Cardiac fibroblast (primary cell): ENCODE results near the gene CORO6.
A peak's percentile ranks its signal among the peaks of the same experiment; 100 is the strongest.

ENCODE experiments used
- DNase-seq, 2 donors: peaks; one replicate each; pipeline versions ENCODE4 v3.0.0 to v3.0.0-alpha.2; 2010; ENCODE audit warnings: low read depth in 2 of 2
- H3K4me3 ChIP-seq, 2 donors: replicated peaks in 1 of 2; 1 replicate in 1 of 2; 2 replicates in 1 of 2; pipeline ENCODE4 v1.5.1; 2011; ENCODE audit warnings: low read depth in 2 of 2, low read length in 2 of 2, mild to moderate bottlenecking in 2 of 2, moderate library complexity in 1 of 2
- CTCF ChIP-seq: IDR thresholded peaks from one replicate; pipeline ENCODE4 v1.5.1; 2011; ENCODE audit warnings: low read depth, mild to moderate bottlenecking, low read length, inconsistent platforms

CORO6 gene

GRCh38 chr17:29625037-29625750 lies 2.5 kb upstream of the CORO6 start:
- H3K4me3 ChIP-seq, result no peak overlapping the region
- DNase-seq, result peak; percentile 54 to 58
- no peak for TF ChIP-seq CTCF

GRCh38 chr17:29624586-29624985 lies 1.9 kb upstream of the CORO6 start:
- no peak for TF ChIP-seq CTCF
- DNase-seq, result no peak

GRCh38 chr17:29623283-29623647 lies 553 bp upstream of the CORO6 start:
- peak overlapping the region in 1 of 2 donors; percentile 72 for H3K4me3 ChIP-seq
- no peak for TF ChIP-seq CTCF
- no peak for DNase-seq

More at GRCh38 chr17:29624586-29624985, 1.9 kb upstream of the CORO6 start:
- no peak overlapping the region for H3K4me3 ChIP-seq

GRCh38 chr17:29621751-29622194 lies 939 bp downstream of the CORO6 start:
- H3K4me3 ChIP-seq, result peak overlapping the region; percentile 72 to 76
- DNase-seq, result peak; percentile 22 to 42
- TF ChIP-seq CTCF, result no peak

- no peak for DNase-seq
- no peak overlapping the region for H3K4me3 ChIP-seq
- no peak for TF ChIP-seq CTCF
Observed at GRCh38 chr17:29620779-29621500, 1.8 kb downstream of the CORO6 start.

GRCh38 chr17:29620271-29620670 lies 2.4 kb downstream of the CORO6 start:
- no peak for TF ChIP-seq CTCF
- H3K4me3 ChIP-seq, result no peak overlapping the region
- peak in 1 of 2 donors; percentile 51 for DNase-seq
